ENCODE measurements around the gene SBK1.
"Not testable (repeated sequence)": the region's sequence is repeated elsewhere in the genome, so short reads cannot be mapped to it uniquely, and the experiment has no call there.

- not testable (repeated sequence) for TF ChIP-seq CTCF (IDR thresholded peaks at IDR 0.05; ENCODE audit: low read length); EZH2 (optimal IDR thresholded peaks at IDR 0.05; ENCODE audit: low read depth, low read length)
These were observed 43.4 kb downstream of the SBK1 start for GRCh38 chr16:28335678-28336077.

Measured in MM.1S (cell line).